HL-60 (cell line): ENCODE measurements around the gene ATP11A.

Experiments
- CTCF ChIP-seq: IDR thresholded peaks from one replicate; pipeline ENCODE4 v1.5.1; 2011; ENCODE audit warnings: low read length, control low read depth, inconsistent platforms; ENCODE audit not compliant: insufficient read depth
- POLR2AphosphoS5 ChIP-seq: IDR thresholded peaks from 2 replicates; pipeline ENCODE4 v1.6.1; 2012; ENCODE audit warnings: low read depth
- TF ChIP-seq, protein P1 (sequence below): IDR thresholded peaks from 2 replicates; pipeline ENCODE4 v1.6.1; 2012; ENCODE audit warnings: low read depth; ENCODE audit not compliant: insufficient replicate concordance

- TF ChIP-seq, protein P1, sequence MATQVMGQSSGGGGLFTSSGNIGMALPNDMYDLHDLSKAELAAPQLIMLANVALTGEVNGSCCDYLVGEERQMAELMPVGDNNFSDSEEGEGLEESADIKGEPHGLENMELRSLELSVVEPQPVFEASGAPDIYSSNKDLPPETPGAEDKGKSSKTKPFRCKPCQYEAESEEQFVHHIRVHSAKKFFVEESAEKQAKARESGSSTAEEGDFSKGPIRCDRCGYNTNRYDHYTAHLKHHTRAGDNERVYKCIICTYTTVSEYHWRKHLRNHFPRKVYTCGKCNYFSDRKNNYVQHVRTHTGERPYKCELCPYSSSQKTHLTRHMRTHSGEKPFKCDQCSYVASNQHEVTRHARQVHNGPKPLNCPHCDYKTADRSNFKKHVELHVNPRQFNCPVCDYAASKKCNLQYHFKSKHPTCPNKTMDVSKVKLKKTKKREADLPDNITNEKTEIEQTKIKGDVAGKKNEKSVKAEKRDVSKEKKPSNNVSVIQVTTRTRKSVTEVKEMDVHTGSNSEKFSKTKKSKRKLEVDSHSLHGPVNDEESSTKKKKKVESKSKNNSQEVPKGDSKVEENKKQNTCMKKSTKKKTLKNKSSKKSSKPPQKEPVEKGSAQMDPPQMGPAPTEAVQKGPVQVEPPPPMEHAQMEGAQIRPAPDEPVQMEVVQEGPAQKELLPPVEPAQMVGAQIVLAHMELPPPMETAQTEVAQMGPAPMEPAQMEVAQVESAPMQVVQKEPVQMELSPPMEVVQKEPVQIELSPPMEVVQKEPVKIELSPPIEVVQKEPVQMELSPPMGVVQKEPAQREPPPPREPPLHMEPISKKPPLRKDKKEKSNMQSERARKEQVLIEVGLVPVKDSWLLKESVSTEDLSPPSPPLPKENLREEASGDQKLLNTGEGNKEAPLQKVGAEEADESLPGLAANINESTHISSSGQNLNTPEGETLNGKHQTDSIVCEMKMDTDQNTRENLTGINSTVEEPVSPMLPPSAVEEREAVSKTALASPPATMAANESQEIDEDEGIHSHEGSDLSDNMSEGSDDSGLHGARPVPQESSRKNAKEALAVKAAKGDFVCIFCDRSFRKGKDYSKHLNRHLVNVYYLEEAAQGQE, result no peak
- TF ChIP-seq CTCF (no peak), POLR2AphosphoS5 (no peak)
Measured at GRCh38 chr13:112804374-112804773, 114.5 kb downstream of the ATP11A start.
